ENCODE results near the gene CCDC54.
"Not testable (repeated sequence)": the region's sequence is repeated elsewhere in the genome, so short reads cannot be mapped to it uniquely, and the experiment has no call there.

CCDC54 gene

GRCh38 chr3:107377151-107377550 lies at the start of gene CCDC54:
Gene CCDC54 (plus strand): TSS chr3:107377439. CDS start chr3:107377588, 149 bp downstream.
- DNase-seq (ENCODE audit: low read depth) = no peak

- DNase-seq (ENCODE audit: low read depth) = no peak
Measured at GRCh38 chr3:107328069-107328468, 49.2 kb upstream of the CCDC54 start.

GRCh38 chr3:107329088-107329487 lies 48.2 kb upstream of the CCDC54 start:
- DNase-seq (ENCODE audit: low read depth) = no peak

GRCh38 chr3:107339690-107340089 lies 37.5 kb upstream of the CCDC54 start:
- not testable (repeated sequence) for DNase-seq (ENCODE audit: low read depth)

DNA sequence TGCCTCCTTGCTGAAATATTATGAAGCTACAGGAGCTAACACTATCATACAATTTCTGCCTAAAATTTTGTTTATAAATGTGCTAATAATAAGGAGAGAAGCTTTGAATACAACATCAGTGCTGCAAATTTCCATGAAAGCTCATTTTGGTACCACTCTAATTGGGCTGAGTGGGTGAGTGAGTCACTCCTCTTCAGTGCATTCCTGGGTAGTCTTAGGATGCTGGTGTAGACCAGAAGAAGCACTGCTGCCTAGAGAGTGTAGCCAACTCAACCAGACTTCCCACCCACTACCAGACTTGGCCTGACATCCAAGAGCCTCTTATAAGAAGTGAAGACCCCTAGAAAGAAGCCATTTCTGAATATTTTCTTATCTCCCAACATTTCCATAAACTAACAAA lies 32.5 kb upstream of the CCDC54 start:
- DNase-seq (ENCODE audit: low read depth) = no peak

- DNase-seq (ENCODE audit: low read depth) = no peak
Measured at GRCh38 chr3:107345822-107346405, 31.3 kb upstream of the CCDC54 start.

GRCh38 chr3:107346564-107346963 lies 30.7 kb upstream of the CCDC54 start:
- DNase-seq (ENCODE audit: low read depth) = no peak

DNA sequence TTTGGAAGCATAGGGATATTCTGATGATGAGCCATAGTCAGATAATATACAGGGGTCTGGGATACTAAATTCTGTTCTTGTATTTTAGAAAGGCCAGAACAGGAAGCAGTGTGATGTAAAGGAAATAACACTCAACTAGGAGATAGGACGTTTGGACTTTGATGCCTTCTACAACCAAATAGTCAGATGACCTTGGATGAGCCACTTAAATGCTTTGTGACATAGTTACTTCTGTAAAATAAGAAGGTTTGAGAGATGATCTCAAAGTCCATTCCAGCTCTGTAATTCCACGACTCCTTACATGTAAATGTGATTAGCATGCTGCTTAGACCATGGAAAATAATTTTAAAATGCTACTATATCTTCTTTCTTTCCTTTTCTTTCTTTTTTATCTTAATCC lies 29.5 kb upstream of the CCDC54 start:
- DNase-seq (ENCODE audit: low read depth) = no peak

DNA sequence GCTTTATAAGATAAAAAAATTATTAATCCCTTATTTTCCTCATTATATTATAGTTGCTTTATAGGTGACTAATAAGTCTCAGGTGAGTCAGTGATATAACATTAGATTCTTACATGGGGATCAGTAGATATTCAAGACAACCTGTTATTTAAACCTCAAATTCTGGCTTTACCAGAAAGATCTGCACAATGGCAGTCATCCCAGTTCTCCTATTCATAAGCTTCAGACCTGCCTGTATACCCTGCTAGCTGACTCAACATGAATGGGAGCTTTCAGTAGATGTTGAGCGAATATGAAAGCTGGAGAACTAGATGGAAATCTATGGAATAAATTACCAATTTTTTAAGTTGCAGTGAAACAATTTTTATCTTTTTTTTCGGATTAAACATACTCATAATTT lies 20.5 kb upstream of the CCDC54 start:
- no peak for DNase-seq (ENCODE audit: low read depth)

GRCh38 chr3:107361633-107362032 lies 15.6 kb upstream of the CCDC54 start:
- DNase-seq (ENCODE audit: low read depth) = no peak

DNA sequence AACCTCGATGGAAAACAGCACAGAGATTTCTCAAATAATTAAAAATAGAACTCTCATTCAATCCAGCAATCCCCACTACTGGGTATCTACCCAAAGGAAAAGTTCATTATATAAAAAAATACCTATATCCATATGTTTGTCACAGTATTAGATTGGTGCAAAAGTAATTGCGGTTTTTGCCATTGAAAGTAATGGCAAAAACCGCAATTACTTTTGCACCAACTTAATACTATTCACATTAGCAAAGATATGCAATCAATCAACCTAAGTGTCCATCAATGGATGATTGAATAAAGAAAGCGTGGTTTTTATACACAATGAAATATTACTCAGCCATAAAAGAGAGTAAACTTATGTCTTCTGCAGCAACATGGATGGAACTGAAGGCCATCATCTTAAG lies 12.2 kb upstream of the CCDC54 start:
- DNase-seq (ENCODE audit: low read depth) = no peak

DNA sequence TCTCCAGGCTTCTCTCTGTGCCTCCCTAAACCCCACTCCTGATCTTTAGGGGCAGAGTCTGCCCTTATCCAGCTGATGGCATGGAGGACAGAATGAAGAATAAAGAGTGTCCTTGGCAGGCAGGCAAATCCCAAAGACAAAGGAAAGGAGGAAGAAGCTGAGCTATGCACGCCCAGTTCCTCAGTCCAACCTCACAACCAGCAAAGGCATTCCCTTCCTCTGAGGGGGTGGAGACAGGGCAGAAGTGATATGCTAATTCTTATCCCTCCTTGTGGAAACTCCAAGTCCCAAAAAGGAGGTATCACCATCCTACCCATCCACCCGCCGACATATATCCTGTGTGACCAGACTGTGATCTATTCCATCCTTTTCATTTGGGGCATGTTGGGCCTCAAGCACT lies 10.5 kb upstream of the CCDC54 start:
- no peak for DNase-seq (ENCODE audit: low read depth)

DNA sequence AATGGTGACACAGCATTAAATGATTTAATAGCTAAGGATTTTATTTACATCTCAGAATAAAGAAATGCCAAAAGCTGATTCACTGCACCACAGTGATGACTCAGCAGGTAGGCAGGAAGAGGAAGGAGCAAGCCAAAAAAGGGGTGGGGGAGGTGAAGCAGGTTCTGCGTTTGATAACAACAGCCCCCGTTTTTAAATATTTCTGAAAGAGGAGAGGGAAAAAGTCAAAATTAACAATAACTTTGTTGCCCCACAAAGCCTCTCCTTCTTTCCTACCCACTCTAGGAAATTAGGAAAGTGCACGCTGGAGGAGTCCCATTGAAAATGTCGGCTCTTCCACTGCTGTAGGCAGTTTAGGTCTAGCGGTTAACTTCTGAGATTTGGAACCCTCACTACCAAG lies 9.9 kb upstream of the CCDC54 start:
- no peak for DNase-seq (ENCODE audit: low read depth)

DNA sequence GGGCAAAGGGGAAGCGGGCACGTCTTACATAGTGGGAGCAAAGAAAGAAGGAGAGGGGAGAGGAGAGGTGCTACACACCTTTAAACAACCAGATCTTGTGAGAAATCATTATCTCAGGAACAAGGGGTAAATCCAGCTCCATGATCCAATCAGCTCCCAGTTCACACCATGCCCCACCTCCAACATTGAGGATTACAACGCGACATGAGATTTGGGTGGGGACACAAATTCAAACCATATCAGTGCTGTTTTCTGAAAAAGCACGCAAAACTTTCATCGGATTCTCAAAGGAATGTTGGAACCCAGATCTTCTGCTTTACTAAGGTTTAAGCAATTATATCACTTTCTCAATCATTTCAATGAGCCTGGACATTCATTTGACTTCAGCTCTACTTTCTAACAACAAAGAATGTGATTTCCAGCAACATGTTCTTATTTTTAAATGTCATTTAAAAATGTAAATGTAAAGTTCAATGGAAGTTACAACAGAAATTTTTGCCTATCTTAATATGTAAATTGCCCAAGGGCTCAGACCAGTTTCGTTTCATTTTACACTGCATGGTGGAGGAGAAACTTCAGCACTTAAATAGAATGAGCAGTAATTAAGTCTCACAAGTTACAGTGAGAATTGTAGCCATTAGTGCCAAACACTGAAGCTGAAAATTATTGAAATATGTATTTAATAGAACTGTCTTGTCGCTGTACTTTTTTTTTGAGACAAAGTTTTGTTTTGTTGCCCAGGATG lies 8.4 kb upstream of the CCDC54 start:
- DNase-seq (ENCODE audit: low read depth) = no peak

- no peak for DNase-seq (ENCODE audit: low read depth)
Measured at GRCh38 chr3:107369791-107370190, 7.4 kb upstream of the CCDC54 start.

DNA sequence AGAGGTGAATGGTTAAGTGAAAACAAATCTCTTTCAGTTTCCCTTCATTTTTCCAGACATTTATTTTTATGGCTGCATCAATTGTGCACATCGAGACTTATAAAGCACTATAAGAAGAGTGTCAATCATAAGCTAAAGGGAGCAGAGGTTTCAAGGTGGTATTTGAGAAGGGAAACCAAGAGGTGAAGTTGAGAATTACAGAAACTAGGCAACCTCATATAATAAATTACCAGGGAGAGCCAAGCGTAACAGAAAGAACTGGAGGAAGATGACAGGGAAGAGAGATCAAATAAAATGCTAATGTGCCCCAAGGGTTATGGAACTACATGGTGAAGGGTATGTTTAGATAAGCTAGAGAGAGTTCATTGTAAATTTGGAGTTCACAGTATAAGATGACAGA lies 6.3 kb upstream of the CCDC54 start:
- no peak for DNase-seq (ENCODE audit: low read depth)

- no peak for DNase-seq (ENCODE audit: low read depth)
Measured at GRCh38 chr3:107372506-107372905, 4.7 kb upstream of the CCDC54 start.

DNA sequence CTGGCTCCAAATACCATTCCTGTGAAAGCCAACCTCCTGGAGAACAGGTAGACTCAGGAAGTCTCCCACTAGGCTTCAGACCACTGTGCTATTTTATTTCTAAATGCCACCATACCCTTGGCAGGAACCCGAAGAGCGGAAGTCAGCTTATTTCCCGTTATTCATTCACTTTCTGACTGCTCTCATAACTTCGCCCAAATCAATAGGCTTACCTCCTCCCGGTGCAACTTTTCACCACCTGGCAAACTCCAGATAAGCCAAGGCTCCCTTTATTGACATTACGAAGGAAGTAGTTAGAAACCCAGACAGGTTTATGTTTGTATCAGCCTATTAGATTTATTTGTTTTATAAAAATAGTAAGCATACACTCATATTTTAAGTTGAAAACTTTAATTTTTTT lies 3.3 kb upstream of the CCDC54 start:
- no peak for DNase-seq (ENCODE audit: low read depth)

DNA sequence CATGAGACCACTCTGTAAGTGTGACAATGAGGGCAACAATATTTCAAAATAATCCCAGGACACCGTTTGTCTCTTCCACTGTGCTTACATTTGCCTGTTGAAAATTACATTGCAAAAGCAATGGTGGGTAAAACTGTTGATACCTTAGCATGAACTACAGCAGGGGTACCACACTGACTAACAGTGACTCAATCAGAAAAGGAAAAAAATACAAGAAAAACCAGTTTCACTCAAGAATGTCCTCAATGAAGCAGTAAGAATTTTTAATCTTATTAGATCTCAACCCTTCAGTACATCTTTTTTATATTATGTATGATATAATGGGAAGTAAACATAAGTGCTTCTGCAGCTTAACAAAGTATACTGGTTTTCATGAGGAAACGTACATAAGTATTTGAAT lies 1.6 kb upstream of the CCDC54 start:
- DNase-seq (ENCODE audit: low read depth) = no peak

DNA sequence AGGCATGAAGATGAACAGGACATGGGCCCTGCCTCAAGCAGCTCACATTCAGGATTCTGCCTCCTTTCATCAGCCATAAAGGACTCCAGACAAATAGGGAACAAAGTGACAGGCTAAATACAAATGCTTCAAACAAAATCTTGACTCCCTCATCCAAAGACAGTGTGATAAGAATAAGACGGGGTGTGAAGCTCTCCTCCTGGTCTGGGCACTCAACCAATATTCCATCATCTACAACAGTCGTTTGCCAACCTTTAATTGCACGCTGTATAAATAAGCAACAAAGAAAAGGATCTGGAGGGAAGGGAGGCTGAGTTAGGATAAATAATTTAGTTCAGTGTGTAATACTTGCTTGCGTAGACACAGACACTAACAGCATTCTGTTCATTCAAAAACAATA lies 5.4 kb downstream of the CCDC54 start:
- DNase-seq (ENCODE audit: low read depth) = no peak

- no peak for DNase-seq (ENCODE audit: low read depth)
Measured at GRCh38 chr3:107384428-107384827, 7.2 kb downstream of the CCDC54 start.

- no peak for DNase-seq (ENCODE audit: low read depth)
Measured at GRCh38 chr3:107384907-107385306, 7.7 kb downstream of the CCDC54 start.

DNA sequence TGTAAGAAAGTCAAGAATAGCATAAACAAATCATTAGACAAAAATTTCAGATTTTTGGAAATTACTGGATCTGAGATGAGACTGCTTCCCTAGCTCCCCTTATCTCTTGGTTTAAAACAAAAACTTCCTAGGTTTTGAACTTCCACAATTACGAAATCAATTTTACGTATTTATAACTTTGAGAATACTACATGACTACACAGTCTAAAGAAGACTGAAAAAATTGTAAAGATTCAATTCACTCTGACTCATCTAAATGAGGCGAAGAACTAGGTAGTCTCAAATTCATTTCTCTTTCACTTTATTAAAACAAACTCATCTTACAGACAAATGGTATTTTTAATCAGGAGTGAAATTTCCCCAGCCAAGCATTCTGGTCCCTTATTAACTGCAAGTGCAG lies 10.3 kb downstream of the CCDC54 start:
- no peak for DNase-seq (ENCODE audit: low read depth)

GRCh38 chr3:107392549-107393165 lies 15.4 kb downstream of the CCDC54 start:
- no peak for DNase-seq (ENCODE audit: low read depth)
